Stimulated activated CD4-positive, alpha-beta T cell treated with anti-CD3 and anti-CD28 coated beads, Interleukin-4, amount 100 ng/mL, for 24 hours (primary cell): ENCODE measurements around the gene PDCD4.

Experiments used
- DNase-seq: peaks from one replicate; pipeline ENCODE4 v3.0.0-alpha.2; 2020

Gene PDCD4

DNA sequence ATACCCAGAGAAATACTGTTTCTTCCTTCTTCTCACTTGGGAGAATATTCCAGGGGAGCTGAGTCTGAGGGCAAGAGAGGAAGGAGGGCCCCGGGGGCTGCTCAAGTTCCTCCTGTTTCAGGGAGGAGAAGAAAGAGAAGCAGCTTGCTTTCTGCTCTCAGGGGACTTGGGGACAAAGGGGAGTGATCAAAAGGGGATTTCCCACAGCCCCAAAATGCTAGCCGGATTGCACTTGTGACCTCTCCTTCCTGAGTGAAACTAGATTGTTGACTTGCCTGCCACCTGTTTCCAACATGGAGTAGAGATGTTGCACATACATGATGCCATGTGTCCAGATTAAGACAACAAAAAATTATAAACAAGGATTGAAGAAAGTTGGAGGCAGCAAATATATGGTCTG is 28.7 kb upstream of the PDCD4 start:
- DNase-seq = peak; percentile 51

DNA sequence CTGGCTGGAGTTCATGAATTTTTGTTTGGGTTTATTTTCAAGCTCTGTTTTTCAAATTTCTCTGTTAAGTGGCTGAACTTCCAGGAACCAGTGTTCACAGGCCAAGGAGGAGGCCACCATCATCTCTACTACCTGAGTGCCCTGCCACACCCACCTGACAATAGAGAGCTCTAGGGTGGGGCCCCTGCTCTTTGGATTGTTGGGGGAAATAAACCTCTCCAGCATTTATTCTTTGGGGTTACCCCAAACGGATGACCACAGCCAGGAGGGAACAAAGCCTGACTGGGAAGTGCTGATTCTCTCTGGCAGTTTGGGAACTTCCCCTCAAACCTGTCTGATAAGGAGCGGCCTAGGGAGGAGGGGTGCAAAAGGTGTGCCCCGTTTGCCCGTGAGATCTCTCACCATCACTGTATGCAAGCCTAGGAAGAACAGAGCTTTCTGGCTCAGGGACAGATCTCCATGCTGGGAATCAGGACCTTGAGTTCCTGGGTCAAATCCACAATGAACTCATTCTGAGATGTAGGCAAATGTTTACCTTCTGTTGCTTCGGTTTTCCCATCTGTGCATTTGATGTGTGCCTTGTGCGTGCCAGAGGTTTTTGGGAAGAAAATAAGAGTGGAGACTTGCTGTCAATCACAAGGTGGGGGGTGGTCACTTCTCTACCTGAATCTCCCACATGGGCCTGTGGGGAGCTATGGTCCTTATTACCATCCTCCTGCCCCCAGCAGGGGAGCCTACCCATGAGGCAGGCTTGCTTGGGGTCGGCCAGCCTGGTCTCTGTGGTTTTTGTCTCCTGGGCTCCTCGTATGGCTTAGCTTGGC is 27.7 kb upstream of the PDCD4 start:
- no peak for DNase-seq

DNA sequence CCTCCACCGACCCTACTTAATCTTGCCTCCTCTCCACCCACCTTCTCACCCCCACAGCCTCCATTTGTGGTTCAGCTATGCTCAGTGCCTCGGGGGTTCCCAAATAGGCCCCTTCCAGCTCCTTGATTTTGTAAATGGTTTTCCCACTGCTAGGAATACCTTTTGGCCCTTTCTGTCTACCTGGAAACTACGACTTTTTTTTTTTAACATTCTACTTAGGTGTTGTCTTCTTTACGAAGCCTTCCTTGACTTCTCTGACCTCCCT is 27.2 kb upstream of the PDCD4 start:
- no peak for DNase-seq

DNA sequence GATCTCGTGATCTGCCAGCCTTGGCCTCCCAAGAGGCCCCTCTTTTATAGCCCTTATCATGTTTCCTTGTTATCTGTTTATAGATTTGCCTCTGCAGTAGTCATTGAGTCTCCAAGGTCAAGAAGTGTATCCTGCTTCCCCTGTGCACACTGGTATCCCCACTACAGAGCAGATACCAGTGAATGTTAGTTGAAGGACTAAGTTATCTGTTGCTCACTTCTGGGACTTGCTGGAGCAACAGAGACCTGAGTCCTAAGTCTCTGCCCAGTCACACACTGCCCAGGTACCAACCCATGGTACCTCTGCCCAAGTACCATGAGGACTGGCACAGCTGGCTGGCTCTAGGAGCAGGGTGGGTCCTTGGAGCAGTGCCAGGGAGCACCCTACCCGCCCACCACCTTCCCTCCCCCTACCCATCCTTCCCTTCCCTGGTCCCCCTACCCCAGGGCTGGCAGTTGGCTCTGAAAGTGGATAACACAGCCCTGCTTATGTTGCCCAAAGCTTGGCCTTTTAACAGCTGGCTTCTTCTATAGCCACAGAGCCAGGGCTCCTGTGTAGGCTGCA is 26.5 kb upstream of the PDCD4 start:
- DNase-seq = no peak

DNA sequence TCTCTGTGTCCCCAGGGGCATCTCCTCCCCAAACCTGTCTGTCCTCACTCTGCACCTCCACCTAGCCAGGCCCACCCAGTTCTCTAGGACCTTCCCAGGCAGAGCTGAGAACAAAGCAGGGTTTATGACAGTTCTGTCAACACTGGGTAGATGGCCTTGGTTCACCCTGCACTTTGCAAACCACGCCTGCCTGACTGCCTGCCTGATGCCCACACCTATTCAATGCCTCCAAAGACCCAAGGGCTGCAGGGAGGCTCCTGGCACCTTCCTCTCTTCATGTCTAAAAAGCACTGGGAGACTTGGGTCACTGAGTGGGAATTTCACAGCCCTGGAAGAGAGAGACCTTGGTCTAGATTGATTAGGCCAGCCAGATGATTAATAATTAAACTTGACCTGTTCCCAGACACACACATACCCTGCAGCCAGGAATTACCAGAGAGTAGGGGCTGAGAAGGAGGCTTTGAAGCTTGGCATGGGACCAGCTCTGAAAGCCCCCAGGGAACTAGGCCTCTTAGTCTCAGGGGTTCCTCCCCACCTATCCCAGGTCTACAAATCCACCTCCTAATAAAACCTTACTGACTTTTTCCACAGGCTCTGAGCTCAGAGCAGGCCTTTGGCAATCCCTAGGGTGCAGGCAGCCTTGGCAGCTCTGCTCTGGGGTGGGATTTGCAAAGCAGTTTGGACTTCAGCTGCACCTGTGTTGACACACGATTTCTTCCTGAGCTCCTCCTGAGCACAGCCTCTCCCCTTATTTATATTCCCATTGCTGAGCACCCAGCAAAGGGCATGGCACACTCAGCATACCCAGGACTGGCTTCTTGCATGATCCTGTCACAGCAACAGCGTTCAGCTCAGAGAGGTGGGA is 25.7 kb upstream of the PDCD4 start:
- DNase-seq = no peak

DNA sequence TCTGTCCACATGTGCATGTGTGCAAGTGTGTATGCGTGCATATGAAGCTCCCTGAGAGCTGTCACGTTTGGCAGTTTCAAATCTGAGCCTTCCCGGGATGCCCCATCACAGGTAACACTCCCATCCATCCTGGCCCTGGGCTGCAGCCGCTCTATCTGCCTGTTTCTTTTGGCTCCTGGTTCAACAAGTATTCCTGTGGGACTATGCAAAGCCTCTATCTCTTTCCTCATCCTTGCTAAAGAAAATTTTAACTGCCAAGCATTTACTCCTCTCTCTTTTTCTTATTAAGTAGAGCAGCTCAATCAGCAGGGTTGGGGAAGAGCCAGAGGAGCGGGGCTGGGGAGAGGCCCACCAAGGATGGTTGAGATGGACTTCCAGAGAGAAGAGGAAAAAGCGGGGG is 24.4 kb upstream of the PDCD4 start:
- DNase-seq = no peak

DNA sequence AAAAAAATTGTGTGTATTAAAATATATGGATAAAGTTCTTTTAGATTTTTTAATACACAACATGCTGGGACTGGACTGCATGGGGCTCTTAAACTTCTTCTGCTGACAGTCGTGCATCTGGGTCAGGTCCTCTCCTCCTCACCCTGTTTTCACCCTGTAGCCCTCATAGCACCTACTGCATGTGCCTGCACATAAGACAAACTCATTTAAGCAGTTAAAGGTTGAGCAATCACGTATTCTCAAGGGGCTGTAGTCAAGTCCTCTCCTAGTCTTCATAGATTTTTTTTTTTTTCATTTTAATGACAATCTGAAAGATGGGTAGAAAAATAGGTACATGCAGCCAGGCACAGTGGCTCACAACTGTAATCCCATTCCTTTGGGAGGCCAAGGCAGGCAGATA is 23.6 kb upstream of the PDCD4 start:
- no peak for DNase-seq

DNA sequence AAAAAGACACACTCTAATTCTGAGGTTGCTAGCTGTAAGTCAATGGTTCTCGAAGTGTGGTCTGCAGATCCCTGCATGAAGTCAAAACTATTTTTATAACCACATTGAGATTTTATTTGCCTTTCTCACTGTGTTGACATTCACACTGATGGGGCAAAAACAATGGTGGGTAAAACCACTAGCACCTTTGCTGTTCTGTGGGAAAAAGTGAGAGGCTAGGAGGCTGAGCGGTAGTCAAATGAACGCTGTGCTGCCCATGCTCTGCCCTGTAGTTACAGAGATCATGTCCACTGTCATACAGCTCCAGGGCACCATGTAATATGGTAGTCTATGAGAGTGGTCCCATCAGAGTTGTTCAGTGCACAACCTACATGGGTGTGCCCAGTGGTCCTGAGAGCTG is 21.6 kb upstream of the PDCD4 start:
- no peak for DNase-seq

DNA sequence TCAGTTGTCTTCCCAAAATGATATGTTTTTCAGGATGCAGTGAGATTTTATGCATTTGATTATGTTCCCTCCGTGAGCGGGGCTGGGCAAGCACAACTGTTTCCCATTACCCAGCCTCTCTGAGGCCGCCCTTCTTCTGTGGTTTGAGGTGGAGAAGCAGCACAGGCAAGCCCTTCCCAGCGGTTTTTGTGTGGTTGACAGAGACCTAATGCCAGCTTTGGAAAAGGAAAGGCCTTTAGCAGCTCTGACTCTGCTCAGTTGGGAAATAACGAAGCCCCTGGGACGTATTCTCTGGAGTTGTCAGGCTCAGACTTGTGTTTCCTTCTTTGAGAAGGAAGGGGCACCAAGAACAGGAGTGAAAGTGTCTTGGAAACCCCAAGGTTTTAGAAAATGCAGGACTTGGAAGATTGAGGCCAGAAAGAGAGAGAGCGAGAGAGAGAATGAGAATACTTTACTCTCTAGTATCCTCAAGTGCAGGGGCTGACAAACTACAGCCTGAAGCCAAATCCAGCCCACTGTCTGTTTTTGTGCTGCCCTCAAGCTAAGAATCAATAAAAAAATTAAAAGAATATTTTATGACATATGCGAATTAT is 20.6 kb upstream of the PDCD4 start:
- no peak for DNase-seq

DNA sequence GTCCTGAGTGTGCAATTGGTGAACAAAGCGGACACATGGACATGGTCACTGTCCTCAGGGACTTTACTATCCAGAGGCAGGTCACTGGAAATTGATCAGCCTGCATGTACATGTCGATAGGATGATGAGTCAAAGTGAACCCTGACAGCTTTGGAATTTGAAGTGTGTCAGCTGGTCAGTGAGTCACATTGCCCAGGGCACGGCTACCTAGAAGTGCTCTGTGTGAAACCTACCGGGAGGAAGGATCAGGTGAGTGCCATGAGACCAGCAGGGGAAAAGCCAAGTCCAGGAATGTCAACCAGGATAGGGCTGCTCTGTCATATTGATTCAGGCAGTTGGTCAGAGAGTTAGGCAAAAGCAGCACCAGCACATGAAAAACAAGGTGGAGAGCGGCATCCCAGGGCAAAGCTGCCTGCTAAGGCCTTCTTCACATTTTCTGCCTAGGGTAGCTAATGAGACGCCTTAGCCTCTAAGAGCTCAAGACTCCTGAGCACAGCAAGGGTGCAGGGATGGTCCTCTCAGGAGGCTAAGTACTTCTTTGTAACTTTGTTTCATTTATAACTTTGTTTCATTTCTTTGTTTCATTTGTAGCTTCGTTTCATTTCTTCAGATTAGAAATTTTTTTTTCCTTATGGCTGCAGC is 19.4 kb upstream of the PDCD4 start:
- DNase-seq = peak; percentile 33

DNA sequence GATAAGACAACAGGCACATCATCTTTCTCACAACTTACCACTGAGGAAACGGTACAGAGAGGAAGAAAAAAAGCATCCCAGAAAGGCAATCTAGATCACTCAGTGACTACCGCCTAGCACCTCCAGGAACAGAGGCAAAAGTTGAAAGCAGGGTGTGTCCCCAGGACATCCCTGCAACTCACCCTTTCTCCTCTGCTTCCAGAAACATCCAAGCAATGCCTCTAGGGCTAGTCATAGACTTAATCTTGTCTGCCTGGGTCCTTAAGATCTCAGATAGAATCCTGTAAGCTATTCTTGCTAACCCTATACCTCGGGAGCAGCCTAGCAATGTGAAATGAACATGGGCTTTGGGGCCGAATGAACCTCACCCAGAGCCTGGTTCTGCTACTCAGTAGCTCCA is 18.8 kb upstream of the PDCD4 start:
- DNase-seq = no peak

DNA sequence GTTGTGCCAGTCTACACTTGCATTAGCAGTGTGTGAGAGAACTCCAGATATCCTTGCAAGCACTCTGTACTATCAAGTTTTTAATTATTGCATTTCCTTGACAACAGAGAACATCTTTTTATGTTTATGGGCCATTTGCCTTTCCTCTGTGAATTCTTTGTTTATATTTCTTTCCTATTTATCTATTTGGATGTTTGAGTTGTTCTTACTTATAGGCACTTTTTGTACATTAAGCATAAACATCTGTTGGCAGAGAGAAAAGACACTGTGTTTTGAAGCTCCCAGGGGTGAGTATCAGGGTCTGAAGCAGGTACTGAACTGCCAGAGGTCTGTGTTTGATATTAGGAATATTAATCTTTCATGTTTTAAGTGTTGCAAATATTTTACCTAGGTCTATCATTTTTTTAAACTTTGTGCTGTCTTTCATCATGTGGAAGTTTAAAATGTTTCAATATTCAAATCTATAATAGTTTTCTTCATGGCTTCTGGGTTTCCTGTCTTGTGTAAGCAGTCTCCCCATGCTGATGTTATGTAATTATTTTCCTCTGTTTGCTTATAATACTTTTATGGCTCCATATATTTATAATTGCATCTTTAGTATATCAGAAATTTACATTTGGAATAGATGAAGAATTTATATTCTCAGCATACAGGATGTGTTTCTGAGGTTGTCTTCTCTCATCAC is 17.7 kb upstream of the PDCD4 start:
- DNase-seq = no peak

DNA sequence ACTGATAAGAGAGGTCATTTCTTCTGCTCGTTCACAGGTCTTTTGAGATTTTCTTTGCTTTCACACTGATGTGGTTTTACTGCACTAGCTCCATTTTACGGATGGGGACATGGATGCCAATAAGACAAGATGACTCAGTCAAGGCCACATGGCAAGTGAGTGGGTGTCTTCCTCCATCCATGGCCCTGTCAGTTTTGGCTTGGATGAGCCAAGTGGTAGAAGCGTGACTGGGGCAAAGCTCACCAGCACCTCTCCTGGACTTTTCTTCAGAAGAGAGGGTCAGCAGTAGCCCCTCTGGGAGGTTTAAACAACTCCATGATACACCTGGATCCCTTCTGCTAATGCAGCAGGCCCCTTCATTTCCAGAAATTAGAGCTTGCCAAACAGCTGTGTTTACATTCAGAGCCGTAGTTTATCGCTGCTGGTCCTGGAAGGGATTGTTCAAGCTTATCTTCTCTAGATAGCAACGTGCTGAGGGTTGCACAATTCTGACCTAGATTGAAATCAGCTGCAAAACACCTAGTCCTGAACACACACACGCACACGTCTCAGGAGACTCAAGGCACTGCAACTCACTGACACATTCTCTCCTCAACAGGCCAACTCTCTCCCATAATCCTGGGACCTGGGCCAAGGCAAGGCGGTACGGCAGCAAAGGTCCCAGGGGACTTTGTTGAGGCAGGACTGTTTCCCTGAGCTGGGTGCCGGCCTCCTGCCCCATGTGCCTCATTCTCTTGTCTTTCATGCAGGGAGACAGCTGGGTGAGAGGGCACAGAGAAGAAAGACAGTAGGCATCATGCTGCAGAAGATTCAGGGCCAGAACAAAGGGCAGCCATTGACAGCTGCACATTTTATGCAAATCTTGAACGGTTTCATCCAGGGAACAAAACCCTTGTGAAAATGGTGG is 14.2 kb upstream of the PDCD4 start:
- DNase-seq = peak; percentile 30

DNA sequence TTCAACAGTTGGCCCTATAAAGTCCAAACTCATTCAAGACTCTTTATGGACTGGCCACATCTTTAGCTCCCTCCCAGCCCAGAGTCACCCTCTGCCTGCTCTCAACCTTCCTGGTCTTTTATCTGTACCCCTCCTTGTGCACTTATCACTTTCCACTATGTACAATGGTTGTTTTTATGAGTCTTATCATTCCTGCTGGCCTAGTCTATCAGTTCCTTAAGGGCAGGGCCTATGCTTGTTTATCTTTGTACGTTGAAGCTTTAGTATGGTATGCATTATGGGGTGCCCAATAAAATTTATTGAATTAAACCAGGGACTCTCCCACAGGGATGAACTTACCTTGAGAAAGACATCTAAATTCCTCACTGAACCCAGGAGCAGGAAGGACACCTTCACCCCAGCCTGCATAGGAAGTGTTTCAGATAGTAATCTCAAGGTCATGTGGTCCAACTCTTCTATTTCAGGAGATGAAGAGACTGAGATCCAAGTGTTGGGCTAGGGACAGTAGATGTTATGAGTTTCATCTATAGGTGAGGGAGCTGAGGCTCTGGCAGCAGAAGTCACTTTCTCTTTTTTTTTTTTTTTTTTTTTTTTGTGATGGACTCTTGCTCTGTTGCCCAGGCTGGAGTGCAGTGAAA is 13.3 kb upstream of the PDCD4 start:
- no peak for DNase-seq

DNA sequence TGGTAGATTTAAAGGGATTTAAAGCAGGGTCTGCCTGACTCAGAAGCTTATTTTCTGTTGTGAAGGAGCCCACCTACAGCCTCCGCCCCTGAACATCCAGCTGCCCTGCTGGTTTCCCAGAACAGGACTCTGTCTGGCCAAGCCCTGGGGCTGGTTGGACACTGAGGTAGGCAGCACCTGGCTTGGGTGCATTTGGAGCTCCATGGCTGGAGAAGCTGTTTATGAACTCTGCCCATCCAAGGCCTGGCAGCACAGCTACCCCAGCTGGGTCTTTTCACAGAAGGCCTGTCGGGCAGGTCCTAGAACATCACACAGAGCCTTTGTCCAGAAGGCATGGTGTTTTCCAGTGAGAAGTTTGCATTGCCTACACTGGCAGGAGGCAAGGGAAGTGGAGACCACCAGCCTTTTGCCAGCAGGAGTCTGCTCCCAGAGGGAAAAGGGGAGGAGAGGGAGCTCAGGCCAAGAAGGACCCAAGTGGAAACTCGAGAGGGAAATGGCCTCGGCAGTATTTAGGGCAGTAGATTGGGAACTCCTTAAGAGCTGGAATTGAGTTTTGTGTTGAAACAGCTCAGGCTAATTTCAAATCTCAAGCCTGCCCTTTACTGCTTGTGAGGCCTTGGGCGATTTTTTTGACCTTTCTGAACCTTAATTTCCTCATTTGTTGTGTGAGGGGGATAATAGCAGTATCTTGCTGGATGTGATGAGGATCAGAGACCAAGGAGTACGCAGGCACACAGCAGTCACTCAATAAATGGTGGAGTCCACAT is 12.3 kb upstream of the PDCD4 start:
- DNase-seq = no peak

DNA sequence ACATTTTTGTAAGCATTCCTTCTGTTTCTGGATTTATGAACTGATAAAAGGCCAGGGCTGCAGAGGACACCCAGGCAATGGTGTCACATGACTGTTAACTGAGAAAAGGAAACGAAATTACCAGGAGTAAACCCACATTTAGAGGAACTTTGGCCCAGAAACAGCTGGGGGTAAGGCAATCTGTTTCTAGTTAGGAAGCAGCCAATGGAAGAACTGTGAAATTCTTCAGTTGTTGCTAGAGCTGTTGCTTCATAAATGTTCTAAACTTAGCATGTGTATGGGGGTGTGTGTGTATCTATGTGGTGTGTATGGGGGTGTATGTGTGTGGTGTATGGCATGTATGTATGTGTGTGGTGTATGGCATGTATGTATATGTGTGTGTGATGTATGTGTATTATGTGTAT is 11.8 kb upstream of the PDCD4 start:
- DNase-seq = no peak

DNA sequence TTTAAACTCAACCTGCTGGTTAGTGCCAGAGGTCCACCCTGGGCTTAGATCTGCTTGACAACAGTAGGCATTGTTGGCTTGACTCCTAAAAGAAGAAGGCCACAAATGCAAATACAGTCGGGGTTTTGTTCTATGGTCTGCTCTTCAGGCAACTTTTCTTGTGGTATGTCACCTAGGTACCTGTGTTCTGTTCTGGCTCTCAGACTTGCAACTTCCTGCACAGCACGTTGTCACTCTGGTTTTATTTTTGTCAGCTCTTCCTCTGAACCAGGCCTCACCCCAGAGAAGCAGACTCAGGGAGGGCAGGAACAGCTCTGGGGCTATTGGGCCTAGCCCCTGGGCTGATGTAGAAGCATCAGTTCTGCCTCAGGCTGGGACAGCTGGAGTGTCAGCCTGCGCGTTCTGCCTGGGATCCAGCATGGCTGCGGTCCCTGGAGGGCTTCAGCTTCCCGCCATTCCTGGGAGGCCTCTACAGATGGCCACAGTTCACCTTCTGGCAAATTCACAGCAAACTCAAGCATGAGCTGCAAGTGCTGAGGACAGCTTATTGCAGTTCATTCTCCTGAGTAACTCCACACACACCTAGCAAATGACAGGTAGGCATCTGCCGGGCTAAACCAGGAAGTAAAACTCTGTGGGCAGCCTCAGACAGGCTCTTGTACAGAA is 11.0 kb upstream of the PDCD4 start:
- peak; percentile 27 for DNase-seq

DNA sequence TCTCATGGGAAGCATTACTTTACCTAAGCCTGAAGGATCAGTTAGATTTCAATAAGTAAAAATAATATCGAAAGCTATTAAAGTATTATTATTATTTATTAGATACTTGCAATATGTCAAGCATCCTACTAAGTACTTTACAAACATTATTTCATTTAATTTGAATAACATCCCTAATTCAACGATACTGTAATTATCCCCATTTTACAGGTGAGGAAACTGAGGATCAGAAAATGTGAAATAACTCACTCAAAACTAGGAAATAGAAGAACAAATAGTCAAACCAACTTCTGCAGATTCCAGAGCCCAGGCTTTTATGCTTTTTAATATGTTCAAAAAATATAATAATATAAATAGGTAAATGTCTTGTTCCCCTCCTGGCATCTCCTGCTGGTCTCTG is 10.3 kb upstream of the PDCD4 start:
- DNase-seq = no peak

DNA sequence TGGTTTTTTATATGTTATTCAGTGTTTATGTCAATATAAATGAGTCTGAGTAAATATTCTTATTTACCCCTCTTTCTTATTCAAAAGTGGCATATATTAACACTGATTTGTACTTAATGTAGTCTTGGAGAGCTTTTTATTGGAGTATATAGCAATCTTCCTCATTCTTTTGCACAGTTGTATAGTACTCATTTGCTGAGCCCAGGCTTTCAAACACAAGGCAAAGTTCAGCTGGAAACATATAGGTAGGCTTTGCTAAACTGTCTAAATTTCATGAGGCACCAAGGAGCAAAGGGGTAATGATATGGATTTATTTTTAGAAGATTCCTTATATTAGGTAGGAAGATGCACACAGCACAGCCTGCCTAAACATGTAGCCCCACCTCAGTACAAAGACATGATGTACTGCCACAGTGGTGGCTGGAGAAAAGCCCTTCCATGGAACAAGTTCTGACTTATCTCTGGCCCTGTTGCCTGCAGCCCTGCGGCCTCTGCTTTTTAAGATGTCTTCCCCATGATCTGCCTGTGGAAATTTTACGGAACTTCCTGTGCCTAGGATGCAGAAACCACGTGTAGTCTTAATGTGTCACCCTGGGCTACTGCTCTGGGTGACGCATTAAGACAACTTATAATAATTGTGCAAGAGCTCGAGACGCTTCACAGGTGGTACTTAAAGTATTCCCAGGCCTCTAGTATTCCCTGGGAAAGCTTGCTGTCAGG is 9.6 kb upstream of the PDCD4 start:
- DNase-seq = no peak
